GM12872 (cell line): ENCODE measurements around the gene MYLK4.

Experiments
- CTCF ChIP-seq: IDR thresholded peaks from 3 replicates; pipeline ENCODE4 v1.5.1; 2011; ENCODE audit warnings: low read depth, mild to moderate bottlenecking, low read length, moderate library complexity; ENCODE audit not compliant: insufficient read depth

Gene MYLK4

DNA sequence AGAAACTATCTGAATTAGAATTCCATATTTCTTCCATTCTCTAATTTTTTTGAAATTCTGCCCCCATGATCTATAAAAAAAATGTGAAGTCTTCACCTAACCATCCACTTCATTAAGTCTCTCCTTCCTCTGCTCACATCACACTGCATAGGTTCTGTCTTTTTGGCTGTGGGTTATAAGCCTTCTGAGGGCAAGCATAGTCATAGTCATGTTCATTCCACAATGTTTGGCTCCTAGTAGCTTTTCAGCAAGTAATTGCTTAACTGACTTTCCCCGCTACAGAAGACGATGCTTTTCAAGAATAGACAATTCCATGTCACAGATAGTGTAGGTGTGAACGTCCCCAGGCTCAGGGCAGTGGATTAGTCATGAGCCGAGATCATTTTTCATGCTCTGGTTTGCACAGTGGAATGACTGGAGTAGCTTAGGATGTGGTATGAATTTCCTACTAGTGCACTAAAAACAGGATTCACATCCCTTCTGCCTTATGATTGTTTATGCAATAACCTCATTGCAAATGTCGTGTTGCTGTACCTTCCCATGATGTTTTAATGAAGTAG is 43.5 kb upstream of the MYLK4 start:
- no peak for TF ChIP-seq CTCF

- no peak for TF ChIP-seq CTCF
Observed at GRCh38 chr6:2793534-2794151, 42.9 kb upstream of the MYLK4 start.

DNA sequence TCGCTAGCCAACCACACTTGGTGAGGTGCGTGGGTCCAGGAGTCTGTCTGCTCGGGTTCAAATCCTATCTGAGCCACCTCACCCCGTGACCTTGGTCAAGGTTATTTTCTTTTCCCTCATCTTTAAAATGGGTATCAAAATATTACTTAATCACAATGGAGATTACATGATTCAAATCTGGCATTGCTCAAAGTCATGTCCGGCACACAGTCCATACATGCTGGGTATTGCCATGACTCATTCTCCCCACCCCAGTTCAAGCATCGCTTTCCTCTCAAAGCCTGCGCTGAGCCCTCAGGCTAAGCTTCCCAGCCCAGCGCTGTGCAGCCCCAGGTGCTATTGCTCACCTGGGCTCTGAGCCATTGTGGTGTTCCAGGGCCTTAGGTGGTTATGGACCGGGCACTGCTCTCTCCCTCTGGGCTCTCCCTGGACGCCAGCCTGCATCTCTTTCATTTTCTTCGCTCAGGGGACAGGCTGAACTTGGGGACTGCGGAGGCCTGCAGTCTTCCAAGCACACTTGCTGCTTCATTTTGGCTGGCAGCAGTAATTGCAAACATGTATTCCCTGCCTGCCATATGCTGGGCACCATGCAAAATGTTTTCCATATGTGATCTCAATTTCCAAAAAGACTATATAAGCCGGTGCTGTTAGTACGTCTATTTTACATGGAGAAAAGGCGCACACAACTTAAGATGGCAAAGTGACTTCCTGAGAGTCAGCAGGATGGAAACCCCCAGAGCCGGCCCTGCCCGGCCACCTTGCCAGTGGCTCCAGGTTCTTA is 41.8 kb upstream of the MYLK4 start:
- TF ChIP-seq CTCF: no peak

GRCh38 chr6:2791450-2791974 is 40.8 kb upstream of the MYLK4 start:
- no peak for TF ChIP-seq CTCF

GRCh38 chr6:2790588-2791449 is 40.1 kb upstream of the MYLK4 start:
- peak; percentile 83 for TF ChIP-seq CTCF

- TF ChIP-seq CTCF: no peak
Observed at GRCh38 chr6:2786269-2786668, 35.5 kb upstream of the MYLK4 start.

DNA sequence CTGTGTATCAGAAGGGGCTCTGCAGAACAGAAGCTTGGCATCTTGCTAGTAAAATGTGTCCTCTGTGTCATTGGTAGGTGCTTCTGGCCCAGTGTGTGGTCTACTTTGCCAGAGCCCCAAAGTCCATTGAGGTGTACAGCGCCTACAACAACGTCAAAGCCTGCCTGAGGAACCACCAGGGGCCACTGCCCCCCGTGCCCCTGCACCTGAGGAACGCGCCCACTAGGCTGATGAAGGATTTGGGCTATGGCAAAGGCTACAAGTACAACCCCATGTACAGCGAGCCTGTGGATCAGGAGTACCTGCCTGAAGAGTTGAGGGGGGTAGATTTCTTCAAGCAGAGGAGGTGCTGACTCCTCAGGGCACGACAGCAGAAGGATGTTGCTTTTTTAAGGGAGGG is 34.2 kb upstream of the MYLK4 start:
- TF ChIP-seq CTCF: no peak
